Erythroblast (primary cell): ENCODE results near the gene GOLGA8R.
"Not testable (repeated sequence)": the region's sequence is repeated elsewhere in the genome, so short reads cannot be mapped to it uniquely, and the experiment has no call there.

Experiments
- DNase-seq, 2 experiments: peaks; one replicate each; lab custom pipeline; 2025; lab: John Stamatoyannopoulos, UW

GOLGA8R gene, protein sequence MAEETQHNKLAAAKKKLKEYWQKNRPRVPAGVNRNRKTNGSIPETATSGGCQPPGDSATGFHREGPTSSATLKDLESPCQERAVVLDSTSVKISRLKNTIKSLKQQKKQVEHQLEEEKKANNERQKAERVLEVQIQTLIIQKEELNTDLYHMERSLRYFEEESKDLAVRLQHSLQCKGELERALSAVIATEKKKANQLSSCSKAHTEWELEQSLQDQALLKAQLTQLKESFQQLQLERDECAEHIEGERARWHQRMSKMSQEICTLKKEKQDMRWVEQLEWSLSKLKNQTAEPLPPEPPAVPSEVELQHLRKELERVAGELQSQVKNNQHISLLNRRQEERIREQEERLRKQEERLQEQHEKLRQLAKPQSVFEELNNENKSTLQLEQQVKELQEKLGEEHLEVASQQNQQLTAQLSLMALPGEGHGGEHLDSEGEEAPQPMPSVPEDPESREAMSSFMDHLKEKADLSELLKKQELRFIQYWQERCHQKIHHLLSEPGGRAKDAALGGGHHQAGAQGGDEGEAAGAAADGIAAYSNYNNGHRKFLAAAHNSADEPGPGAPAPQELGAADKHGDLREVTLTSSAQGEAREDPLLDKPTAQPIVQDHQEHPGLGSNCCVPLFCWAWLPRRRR

DNA sequence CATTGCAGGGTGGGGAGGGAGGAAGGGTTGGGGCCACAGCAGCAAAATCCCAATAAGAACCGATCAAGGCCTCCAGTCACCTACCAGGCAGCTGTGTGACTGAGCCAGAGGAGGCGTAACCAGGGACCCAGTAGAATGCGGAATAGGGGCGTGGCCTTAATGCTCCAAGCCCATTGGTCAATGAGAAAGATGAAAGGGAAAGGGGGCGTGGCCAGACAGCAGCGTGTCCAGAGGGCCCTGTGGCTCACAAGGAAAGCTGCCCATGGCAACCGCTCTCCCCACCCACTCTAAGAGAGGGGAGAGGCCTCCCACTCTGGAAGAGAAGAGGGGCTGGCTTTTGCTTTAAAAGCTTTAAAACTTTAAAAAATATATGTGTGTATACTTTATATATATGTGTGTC lies at the start of gene GOLGA8R:
Gene GOLGA8R (minus strand): TSS at position 101 of the 400 bp plus-strand sequence. CDS start 98 bp downstream, at position 3.
- DNase-seq: not testable (repeated sequence)

DNA sequence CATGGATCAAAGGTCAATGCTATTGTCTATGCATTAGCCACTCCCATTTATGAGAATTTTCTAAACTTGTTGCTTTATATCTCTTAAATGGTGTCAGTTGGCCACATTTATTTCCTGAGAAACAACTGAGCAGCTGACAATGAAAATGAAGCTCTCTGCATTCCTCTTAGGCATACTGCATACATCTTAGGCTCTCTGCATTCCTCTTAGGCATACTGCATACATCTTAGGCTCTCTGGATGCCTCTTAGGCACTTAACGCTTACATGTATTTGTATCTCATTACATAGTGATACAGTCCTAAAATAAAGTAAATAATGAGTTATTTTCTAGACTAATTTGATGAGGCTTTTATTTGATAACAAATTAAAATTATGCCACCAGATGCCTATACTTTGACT lies 49.8 kb upstream of the GOLGA8R start:
- DNase-seq: not testable (repeated sequence)

DNA sequence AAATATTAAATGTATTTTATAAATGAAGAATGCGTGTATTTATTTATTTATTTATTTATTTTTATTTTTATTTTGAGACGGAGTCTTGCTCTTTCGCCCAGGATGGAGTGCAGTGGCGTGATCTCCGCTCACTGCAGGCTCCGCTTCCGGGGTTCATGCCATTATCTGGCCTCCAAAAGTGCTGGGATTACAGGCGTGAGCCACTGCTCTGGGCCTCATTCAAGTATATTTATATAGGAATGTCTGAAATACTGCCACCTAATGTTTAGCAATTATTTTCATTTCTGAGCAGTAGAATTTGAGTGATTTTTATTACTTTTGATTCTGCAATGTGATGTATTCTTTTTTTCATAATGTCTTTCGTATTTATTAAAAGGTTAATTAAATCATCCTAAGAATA lies 48.1 kb upstream of the GOLGA8R start:
- not testable (repeated sequence) for DNase-seq

DNA sequence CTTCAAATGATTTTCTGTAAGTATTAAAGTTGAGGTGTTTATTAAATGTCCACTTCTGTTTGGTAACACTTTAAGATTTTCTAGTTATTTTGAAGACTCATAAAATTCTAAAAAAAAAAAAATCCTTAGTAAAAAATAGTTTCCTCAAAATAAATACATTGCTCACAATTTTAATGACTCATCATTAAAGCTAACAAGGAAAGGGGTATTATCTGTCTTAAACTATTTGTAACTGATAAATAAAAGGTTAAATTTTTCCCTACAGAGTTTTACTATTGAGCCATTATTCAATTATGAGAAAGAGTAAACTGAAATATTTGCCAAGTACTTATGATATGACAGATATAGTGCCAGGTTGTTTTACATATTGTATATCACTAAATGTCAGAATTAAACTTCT lies 38.6 kb upstream of the GOLGA8R start:
- not testable (repeated sequence) for DNase-seq

DNA sequence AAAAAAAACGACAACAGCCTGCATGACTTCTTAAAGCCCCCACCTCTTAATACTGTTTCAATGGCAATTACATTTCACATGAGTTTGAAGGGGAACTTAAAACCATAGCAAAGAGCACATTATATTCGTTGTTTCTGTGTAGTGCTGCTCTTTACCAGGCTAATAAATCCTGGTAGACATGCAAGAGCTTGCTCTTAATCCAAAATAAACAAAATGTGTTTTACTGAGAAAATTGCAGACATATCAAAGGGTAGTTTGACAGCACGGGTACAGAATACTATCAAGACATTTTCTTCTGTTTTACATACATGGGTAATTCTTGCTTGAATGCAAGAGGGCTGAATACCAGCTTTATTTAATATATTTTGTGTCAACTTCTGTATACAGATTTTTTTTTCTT lies 24.3 kb upstream of the GOLGA8R start:
- not testable (repeated sequence) for DNase-seq

DNA sequence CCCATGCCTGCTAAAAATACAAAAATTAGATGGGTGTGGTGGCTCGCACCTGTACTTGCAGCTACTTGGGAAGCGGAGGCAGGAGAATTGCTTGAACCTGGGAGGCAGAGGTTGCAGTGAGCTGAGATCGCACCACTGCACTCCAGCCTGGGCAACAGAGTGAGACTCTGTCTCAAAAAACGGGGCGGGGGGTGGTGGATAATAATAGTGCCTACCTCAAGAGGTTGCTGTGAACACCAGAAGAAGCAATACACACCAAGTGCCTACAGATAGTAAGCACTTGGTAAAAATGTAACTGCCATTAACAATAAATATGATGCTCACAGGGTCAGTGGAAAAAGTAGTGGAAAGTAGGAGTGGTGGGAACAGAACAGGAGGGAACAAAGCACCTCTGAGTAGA lies 21.8 kb upstream of the GOLGA8R start:
- DNase-seq: not testable (repeated sequence)

DNA sequence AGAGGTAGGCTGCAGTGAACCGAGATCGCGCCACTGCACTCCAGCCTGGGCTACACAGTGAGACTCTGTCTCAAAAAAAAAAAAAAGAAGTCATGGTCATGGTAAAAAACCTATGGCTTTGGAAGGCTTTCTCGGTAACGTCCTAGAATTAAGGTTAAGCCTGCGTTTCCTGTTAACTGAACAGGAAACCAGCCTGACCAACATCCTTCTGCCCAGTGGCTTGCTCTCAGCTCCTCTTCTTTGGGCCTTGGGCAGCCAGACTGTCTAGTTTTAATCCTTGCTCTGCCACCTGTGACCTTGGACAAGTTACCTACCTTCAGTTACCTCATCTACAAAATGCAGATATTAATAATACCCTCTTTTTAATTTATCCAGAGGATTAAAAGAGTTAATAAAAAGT lies 6.7 kb upstream of the GOLGA8R start:
- not testable (repeated sequence) for DNase-seq

DNA sequence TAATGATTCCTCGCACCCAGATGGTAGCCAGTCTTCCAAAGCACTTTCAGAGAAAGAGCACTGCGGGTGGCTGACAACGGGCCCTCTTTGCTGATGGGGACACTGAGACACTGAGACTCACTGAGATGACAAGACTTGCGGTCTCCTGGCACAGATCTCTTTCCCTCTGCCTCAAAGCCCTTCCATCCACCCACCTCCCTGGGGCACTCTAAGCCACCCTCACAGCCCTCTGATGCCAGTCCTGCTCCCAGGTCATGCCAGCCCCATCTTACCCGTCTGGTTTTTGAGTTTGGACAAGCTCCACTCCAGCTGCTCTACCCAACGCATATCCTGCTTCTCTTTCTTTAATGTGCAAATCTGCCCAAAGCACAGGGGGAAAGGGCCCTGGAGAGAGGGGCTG lies 6.4 kb downstream of the GOLGA8R start:
- DNase-seq: not testable (repeated sequence)

DNA sequence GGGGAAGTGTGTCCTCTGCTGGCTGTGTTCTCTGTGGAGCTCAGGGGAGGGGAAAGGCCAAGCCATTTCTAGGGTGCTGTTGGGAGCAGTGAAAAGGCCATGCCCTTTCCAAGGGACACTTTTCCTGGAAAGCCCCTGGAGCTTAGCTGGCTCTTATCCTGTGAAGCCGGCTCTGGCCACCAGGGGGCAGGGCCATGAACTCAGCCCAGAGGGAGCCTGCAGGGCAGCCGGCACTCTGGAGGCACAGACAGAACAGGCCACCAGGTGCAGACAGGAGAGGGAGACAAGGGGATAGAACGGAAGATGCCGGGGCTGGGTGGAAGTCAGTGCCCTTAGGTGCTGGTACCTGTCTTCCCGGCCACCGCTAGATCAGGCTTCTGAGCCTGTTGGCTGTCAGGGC lies 15.1 kb downstream of the GOLGA8R start:
- not testable (repeated sequence) for DNase-seq

DNA sequence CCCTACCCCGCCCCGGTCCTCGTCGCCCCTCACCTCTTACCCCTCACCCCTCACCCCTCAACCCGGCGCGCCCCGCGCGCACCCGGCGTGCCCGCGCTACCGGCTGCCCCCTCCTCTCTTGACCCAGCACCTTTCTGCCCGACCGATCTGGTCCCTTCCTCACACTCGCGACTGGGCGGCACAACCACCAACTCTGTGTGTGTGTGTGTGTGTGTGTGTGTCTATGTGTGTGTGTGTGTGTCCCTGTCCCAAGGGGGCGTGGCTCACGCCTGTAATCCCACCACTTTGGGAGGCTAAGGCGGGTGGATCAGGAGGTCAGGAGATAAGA lies 20.4 kb downstream of the GOLGA8R start:
- not testable (repeated sequence) for DNase-seq

DNA sequence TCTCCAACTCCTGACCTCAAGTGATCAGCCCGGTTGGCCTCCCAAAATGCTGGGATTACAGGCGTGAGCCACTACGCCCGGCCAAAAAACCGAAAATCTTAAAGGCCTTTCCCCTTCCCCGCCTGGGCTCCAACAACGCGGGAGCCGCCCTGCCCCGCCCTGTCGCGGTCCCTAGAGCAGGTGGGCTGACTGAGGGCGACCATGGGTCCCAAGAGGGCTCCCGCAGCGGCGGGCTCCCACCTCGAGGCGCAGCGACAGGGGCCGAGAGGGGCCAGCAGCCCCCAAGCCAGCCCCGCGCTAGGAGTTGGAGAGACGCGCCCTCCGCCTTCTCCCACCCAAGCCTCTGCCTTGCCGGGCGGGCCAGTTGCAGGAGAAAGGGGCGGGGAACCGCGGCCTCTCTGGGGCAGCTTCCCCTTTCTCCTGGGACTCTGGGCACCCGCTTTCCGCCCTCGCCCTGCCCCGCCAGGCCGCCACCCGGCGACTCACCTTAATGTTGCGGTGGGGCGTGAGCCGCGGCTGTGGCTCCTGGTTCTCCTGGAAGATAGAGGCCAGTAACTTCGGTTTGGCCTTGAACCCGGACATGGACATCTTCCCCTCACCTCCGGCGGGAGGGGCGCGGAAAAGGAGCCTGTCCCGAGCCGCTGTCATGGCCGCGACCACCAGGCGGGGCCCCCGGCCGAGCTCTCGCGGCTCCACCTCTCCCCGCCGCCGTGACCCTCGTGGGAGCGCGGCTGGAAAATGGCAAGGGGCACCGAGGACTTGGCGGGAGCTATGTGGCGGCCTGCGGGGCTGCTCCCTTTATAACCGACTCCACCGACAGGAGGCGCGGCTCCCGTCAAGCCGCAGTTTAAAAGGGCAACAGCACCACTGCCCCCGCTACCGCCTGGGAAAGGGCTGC lies 21.0 kb downstream of the GOLGA8R start, which contains the start of gene CHRFAM7A:
Gene CHRFAM7A (minus strand): TSS at position 775 of the 898 bp plus-strand sequence. CDS start 10,189 bp downstream, outside the sequence.
- not testable (repeated sequence) for DNase-seq

DNA sequence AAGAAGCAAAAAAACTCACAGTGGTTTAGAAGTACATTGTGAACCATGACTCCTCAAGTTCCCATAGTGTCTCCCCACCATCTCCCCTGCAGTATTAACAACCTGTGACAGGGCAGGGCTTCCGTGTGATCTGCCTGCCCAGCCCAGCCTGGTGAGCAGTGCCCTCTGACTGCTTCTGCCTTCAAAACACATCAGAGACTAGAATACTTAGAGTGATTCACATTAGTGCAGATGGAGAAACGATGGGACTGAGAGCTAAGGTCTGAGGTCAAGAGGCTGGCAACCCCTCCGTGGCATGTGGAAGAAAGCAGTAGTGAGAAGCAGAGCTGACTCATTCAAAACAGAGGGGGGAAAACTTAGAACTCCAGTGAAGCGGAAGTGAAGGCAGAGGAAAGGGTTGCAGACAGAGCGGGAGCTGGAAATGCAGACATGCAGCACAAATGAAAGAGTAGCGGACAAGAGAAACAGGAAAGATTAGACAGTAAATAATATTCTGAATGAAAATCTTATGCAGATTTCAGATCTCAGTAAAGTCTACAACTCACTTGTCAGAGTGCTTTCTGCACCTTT lies 27.7 kb downstream of the GOLGA8R start:
- not testable (repeated sequence) for DNase-seq

DNA sequence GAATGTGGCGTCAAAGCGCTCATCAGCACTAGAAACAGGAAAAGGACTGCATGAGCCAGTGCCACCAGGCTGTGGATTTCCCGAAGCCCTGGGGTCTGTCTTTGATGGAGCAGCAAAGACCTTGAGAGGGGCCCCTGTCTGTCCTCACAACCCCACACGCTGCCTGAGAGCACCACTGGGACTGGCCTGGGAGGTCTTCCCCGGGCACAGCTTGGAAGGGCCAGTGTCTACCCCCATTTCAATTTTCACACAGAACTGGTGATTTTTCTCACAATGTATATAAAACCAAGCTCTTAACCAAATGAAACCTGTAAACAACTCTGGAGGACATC lies 37.0 kb downstream of the GOLGA8R start:
- not testable (repeated sequence) for DNase-seq

DNA sequence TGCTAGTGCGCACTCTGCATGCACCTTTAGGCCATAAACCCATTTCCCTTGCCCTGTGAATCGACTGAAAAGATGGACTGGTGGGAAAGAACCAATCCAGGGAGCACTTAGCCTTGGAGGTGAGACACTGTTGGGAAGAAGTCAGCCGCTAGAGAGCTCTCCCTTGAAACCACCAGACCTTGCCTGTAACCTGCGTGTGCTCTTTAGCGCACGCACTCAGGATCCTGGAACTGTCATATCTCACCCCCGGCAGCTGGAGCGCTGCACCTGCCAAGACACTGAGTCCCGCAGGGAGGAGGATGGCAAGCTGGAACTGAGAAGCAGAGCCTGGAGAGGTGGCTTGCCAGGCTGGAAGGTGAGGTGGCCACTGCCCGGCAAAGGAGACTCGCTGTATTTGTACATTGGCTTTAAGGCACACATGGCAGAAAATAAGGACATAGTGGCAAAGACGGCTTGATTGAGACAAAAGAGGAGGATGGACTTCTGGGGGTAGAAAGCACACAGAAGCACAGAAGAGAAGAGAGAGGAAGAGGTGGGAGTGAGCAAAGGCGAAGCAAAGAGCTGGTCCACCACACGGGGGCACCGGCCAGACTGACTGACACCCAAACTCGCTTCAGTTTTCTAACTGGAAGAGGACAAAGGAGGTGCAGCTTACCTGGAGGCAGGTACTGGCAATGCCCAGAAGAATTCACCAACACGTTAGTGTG lies 37.5 kb downstream of the GOLGA8R start:
- DNase-seq: not testable (repeated sequence)

DNA sequence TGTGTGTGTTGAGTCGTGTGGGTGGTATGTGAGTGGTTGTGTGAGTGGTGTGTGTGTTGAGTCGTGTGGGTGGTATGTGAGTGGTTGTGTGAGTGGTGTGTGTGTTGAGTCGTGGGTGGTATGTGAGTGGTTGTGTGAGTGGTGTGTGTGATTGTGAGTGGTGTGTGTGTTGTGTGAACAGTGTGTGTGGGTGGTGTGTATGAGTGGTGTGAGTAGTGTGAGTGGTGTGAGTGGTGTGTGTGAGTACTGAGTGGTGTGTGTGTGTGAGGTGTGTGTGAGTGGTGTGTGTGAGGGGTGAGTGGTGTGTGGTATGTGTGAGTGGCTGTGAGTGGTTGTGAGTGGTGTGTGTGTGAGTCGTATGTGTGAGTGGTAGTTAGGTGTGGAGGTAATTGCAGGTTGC lies 38.2 kb downstream of the GOLGA8R start:
- DNase-seq: not testable (repeated sequence)

DNA sequence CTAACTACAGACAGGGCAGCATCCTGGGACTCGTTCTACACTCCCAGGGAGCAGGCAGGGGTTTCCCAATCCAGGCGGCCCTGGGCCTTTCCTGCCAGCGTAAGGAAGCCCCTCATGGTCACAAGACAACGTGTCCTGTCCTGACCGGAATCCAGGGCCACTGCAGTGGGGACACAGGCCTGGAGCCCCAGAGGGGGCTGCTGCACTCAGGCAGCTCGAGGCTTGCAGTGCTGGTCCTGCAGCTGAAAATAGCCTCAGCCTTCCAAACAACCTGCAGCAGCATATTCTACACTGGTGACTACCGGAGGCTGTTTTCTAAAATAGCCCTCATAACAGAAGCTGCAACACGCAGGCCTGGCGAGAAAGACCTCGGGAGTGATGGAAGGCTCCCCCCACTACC lies 39.2 kb downstream of the GOLGA8R start:
- DNase-seq: not testable (repeated sequence)

DNA sequence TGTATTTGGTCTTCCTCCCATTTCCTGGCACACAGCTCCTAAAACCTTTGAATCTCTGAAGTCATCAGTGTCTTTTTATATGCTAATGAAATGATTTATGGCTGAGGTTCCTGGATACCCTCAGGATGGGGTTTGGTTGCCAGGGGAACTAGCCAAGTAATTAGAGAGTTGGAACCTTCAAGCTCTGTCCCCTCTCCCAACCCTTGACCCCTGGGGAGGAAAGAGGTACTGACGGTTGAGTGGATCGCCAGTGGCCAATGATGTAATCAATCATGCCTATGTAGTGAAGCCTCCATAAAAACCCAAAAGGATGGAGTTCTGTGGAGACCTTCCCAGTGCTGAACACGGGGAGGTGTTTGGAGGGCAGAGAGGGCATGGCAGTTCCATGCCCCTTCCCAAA lies 45.8 kb downstream of the GOLGA8R start:
- DNase-seq: not testable (repeated sequence)

DNA sequence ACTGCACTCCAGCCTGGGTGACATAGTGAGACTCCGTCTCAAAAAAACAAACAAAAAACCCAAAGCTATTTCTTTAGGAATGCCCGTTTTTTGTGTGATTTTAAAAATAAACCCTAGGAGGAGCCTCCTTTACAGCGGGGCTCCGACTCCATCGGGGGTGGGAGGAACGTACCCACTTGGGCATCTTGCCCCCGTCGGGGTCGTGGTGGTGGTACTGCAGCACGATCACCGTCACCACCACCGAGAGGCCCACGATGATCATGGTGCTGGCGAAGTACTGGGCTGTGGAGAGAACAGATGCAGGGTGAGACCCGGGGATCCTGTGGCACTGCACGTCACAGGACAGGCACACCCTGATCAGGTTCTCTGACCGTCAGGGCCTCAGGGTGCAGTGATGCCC lies 46.8 kb downstream of the GOLGA8R start:
- DNase-seq: not testable (repeated sequence)

DNA sequence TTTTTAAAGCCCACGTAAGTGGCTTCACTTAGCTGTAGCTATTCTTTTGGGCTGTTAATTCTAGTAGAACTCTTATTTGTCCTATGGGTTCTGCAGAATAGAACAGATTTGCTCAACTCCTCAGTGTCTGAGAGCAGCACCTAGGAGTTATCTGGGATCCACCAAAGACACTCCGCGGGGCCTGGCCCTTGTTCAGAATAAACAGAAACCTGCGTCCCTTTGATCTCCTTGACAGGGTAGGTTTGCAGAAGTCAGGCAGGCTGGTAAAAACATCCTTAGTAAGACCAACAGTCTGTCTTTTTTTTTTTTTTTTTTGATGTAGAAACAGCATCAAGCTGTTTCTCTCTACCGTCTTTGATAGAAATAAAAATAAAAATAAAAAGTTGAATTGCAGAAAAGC lies 52.7 kb downstream of the GOLGA8R start:
- not testable (repeated sequence) for DNase-seq

DNA sequence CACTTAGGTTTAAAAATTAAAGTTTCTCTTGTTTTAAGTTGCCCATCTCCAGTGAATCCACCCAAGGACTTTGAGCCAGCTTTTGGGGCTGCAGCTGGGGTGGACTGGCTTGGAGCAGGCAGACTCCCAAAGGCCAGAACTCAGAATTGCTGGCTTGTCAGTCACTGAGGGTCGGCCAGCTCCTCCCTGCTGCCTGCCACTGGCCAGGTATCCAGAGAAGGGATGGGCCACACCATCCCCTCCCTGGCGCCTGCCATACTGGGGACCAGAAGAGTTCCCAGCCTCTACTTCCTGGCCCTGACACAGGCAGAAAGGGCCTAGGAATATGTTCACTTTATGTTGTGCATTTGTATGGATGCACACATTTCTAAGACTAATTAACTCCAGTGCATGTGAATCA lies 53.1 kb downstream of the GOLGA8R start:
- DNase-seq: not testable (repeated sequence)

DNA sequence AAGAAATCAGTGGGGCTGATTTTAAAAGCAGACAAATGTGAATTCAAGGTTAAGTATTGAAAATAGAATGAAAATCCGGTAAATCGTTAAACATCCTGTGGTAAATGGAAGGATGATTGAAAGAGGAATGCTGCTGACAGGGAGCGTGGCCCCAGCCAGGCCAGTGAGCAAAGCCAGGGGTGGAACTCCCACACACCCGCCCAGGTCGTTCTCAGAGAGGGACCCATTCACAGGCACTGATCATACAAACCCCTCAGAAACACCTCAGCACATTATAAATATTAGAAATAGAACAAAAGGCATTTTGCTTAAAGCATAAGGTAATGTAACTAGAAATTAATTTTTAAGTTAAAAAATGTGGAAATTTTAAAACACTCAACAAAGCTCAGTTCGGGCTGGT lies 59.0 kb downstream of the GOLGA8R start:
- DNase-seq: not testable (repeated sequence)
